PC-3 (cell line): ENCODE results near the gene SLC6A18. TPM values are rescaled to one million over a fixed set of nuclear protein-coding genes. Genes with fewer than 3 reads are reported as not detected.

ENCODE experiments used
- ATAC-seq: fragments of 200-7000 bp; cut with Tn5 transposase; 2 replicates; pipeline ENCODE4 v1.9.1; 2020; ENCODE audit warnings: mild to moderate bottlenecking, moderate library complexity
- BruUV-seq: library from RNA; stranded (reverse); fragments of 400-500 nt; replicated peaks from 2 replicates; lab custom pipeline; 2021; lab: Mats Ljungman, UMichigan
- CTCF ChIA-PET: fragments of 300-600 bp; sonication (Branson Sonifier 250); formaldehyde crosslinking; loops from one replicate; lab custom pipeline; 2022; ENCODE audit warnings: antibody characterized with exemption; lab: Charles Lee
- POLR2A ChIA-PET: fragments of 300-600 bp; sonication (Branson Sonifier 250); formaldehyde crosslinking; loops from one replicate; lab custom pipeline; 2022; ENCODE audit warnings: antibody characterized with exemption; ENCODE audit not compliant: unreplicated experiment; lab: Charles Lee
- DNase-seq: peaks from one replicate; pipeline ENCODE4 v3.0.0-alpha.2; 2015
- H2AFZ ChIP-seq: fragments of 300-600 bp; sonication (generic); 2 replicates; pipeline ENCODE4 v1.6.0; 2016; ENCODE audit warnings: antibody characterized with exemption, low read length
- H3F3A ChIP-seq: fragments of 300-600 bp; sonication (generic); one replicate; pipeline ENCODE4 v1.6.0; 2017; ENCODE audit warnings: antibody characterized with exemption, low read length, control low read depth, mild to moderate bottlenecking; ENCODE audit not compliant: unreplicated experiment
- H3K27ac ChIP-seq: fragments of 300-600 bp; sonication (generic); 2 replicates; pipeline ENCODE4 v1.5.1; 2016; ENCODE audit warnings: mild to moderate bottlenecking, low read length
- H3K27me3 ChIP-seq: fragments of 300-600 bp; sonication (generic); 2 replicates; pipeline ENCODE4 v1.6.1; 2016; ENCODE audit warnings: low read length, mixed read lengths
- H3K36me3 ChIP-seq: fragments of 300-600 bp; sonication (generic); 2 replicates; pipeline ENCODE4 v1.6.1; 2016; ENCODE audit warnings: low read depth, mixed run types, low read length, mixed read lengths
- H3K4me1 ChIP-seq: fragments of 300-600 bp; sonication (generic); 2 replicates; pipeline ENCODE4 v1.5.1; 2016; ENCODE audit warnings: low read length; ENCODE audit not compliant: insufficient read depth
- H3K4me2 ChIP-seq: fragments of 300-600 bp; sonication (generic); 2 replicates; pipeline ENCODE4 v1.6.0; 2016; ENCODE audit warnings: low read length
- H3K4me3 ChIP-seq: fragments of 300-600 bp; sonication (generic); 2 replicates; pipeline ENCODE4 v1.5.1; 2016; ENCODE audit warnings: mild to moderate bottlenecking, low read length, mixed read lengths
- H3K79me2 ChIP-seq: fragments of 300-600 bp; sonication (generic); 2 replicates; pipeline ENCODE4 v1.6.1; 2017; ENCODE audit warnings: low read length, mixed read lengths
- H3K9ac ChIP-seq: fragments of 300-600 bp; sonication (generic); 2 replicates; pipeline ENCODE4 v1.6.0; 2016; ENCODE audit warnings: mild to moderate bottlenecking, low read length
- H3K9me2 ChIP-seq: fragments of 300-600 bp; sonication (generic); replicated peaks from 2 replicates; pipeline ENCODE4 v1.6.1; 2016; ENCODE audit warnings: mixed run types, low read length, mixed read lengths
- H3K9me3 ChIP-seq: fragments of 300-600 bp; sonication (generic); 2 replicates; pipeline ENCODE4 v1.6.1; 2016; ENCODE audit warnings: low read length, mixed read lengths
- H4K20me1 ChIP-seq: fragments of 300-600 bp; sonication (generic); 2 replicates; pipeline ENCODE4 v1.6.1; 2016; ENCODE audit warnings: low read length, mixed read lengths
- CTCF ChIP-seq: fragments of 300-600 bp; sonication (generic); conservative IDR thresholded peaks from 2 replicates; pipeline ENCODE4 v1.5.1; 2017; ENCODE audit warnings: antibody characterized with exemption, low read depth, mild to moderate bottlenecking, low read length
- EZH2 ChIP-seq: fragments of 300-600 bp; sonication (generic); IDR thresholded peaks from one replicate; pipeline ENCODE4 v1.6.1; 2017; ENCODE audit warnings: antibody characterized with exemption, mild to moderate bottlenecking, low read length; ENCODE audit not compliant: unreplicated experiment
- EZH2phosphoT487 ChIP-seq: fragments of 300-600 bp; sonication (generic); IDR thresholded peaks from 2 replicates; pipeline ENCODE4 v1.6.1; 2018; ENCODE audit warnings: mild to moderate bottlenecking, antibody characterized with exemption, low read length, borderline replicate concordance
- intact Hi-C: fragments of 100-400 bp; cut with micrococcal nuclease; formaldehyde crosslinking; loops from 2 replicates; pipeline ENCODE4 v1.9.0; 2023
- total RNA-seq: library from RNA; depleted of rRNA; stranded (reverse); fragments of >200 nt; gene quantifications from 2 replicates; pipeline ENCODE4 v1.2.3, GENCODE V29; 2014

Gene SLC6A18
- total RNA-seq, 1 experiment from 2014 or later = not detected

GRCh38 chr5:1195439-1195838, 29.7 kb upstream of the SLC6A18 start:
- no peaks in the 10 kb centered on the region for H3K36me3 ChIP-seq
- no peaks in the 10 kb centered on the region for H3K9me3 ChIP-seq
- no peaks in the 10 kb centered on the region for H3K4me1 ChIP-seq
- no peaks in the 10 kb centered on the region for H3F3A ChIP-seq
- H2AFZ ChIP-seq = no peak overlapping the region
- no peak overlapping the region for H3K9ac ChIP-seq
- H3K9me2 ChIP-seq = no peaks in the 10 kb centered on the region
- DNase-seq = no peak
- ChIA-PET CTCF (interaction anchor here (0.6 kb wide), 1 partner anchor 425 kb away, joined by 3 read pairs; no protein-coding TSS in a partner anchor), POLR2A (no interaction called here)
- H3K27me3 ChIP-seq = peaks cover 22% of the 10 kb centered on the region
- TF ChIP-seq EZH2phosphoT487 (no peak), CTCF (no peak), EZH2 (no peak)
- no peaks in the 10 kb centered on the region for H3K79me2 ChIP-seq
- no peak overlapping the region for H3K27ac ChIP-seq
- no peak overlapping the region for H3K4me2 ChIP-seq
- H3K4me3 ChIP-seq = no peak overlapping the region
- intact Hi-C loops = no loop called here
- BruUV-seq = no TSS peak
- no peak for ATAC-seq
- no peaks in the 10 kb centered on the region for H4K20me1 ChIP-seq

- H3K27ac ChIP-seq = no peak overlapping the region
- no peaks in the 10 kb centered on the region for H3F3A ChIP-seq
- POLR2A ChIA-PET = no interaction called here
- no peak overlapping the region for H3K4me2 ChIP-seq
- H2AFZ ChIP-seq = no peak overlapping the region
- ATAC-seq (no peak), DNase-seq (no peak)
- H3K9ac ChIP-seq = no peak overlapping the region
- CTCF ChIA-PET = no interaction called here
- no peak for TF ChIP-seq EZH2
- no peak for TF ChIP-seq CTCF
- no peak for TF ChIP-seq EZH2phosphoT487
- no peak overlapping the region for H3K4me3 ChIP-seq
- H3K9me3 ChIP-seq = no peaks in the 10 kb centered on the region
- no peaks in the 10 kb centered on the region for H3K36me3 ChIP-seq
- no TSS peak for BruUV-seq
- no peaks in the 10 kb centered on the region for H3K9me2 ChIP-seq
- no peaks in the 10 kb centered on the region for H3K79me2 ChIP-seq
- intact Hi-C loops = no loop called here
- no peaks in the 10 kb centered on the region for H4K20me1 ChIP-seq
- no peaks in the 10 kb centered on the region for H3K4me1 ChIP-seq
- peaks cover 23% of the 10 kb centered on the region for H3K27me3 ChIP-seq
Observed at GRCh38 chr5:1195916-1196315, 29.3 kb upstream of the SLC6A18 start.

GRCh38 chr5:1196562-1196961, 28.6 kb upstream of the SLC6A18 start:
- Histone ChIP-seq H3K4me3 (no peak overlapping the region), H3F3A (no peaks in the 10 kb centered on the region), H3K4me1 (no peaks in the 10 kb centered on the region), H2AFZ (no peak overlapping the region), H3K36me3 (no peaks in the 10 kb centered on the region), H3K27me3 (peaks cover 29% of the 10 kb centered on the region), H3K9me3 (no peaks in the 10 kb centered on the region), H3K4me2 (no peak overlapping the region), H3K9me2 (no peaks in the 10 kb centered on the region), H3K27ac (no peak overlapping the region), H3K9ac (no peak overlapping the region), H4K20me1 (no peaks in the 10 kb centered on the region), H3K79me2 (no peaks in the 10 kb centered on the region)
- intact Hi-C loops = no loop called here
- ChIA-PET CTCF (no interaction called here), POLR2A (no interaction called here)
- DNase-seq (no peak), ATAC-seq (no peak)
- no peak for TF ChIP-seq CTCF
- TF ChIP-seq EZH2 = no peak
- no peak for TF ChIP-seq EZH2phosphoT487
- BruUV-seq = no TSS peak
